GM23338 (cell line): ENCODE results near the gene NT5M.

Experiments used
- CREB1 ChIP-seq: fragments of 250-450 bp; sonication (Bioruptor Pico); IDR thresholded peaks from 2 replicates; pipeline ENCODE4 v1.5.0; 2020; ENCODE audit warnings: low read depth, mild to moderate bottlenecking, moderate library complexity
- CTCF ChIP-seq, 2 experiments: fragments of 200-600 bp in 1 of 2; sonication (generic) in 1 of 2; conservative IDR thresholded peaks; 2 replicates each; pipeline versions ENCODE4 v1.5.1 to v1.6.1; 2016 to 2017; ENCODE audit warnings: antibody characterized with exemption in 2 of 2, low read depth in 2 of 2, mild to moderate bottlenecking in 2 of 2, moderate library complexity in 1 of 2
- EZH2 ChIP-seq: fragments of 200-600 bp; sonication (generic); IDR thresholded peaks from one replicate; pipeline ENCODE4 v1.8.0; 2017; ENCODE audit warnings: antibody characterized with exemption, mild to moderate bottlenecking, low read depth; ENCODE audit not compliant: unreplicated experiment
- EZH2phosphoT487 ChIP-seq: fragments of 200-600 bp; sonication (generic); IDR thresholded peaks from one replicate; pipeline ENCODE4 v1.8.1; 2018; ENCODE audit warnings: antibody characterized with exemption; ENCODE audit not compliant: unreplicated experiment
- JUNB ChIP-seq: IDR thresholded peaks from one replicate; pipeline ENCODE4 v1.6.1; 2016; ENCODE audit warnings: antibody characterized with exemption; ENCODE audit not compliant: unreplicated experiment
- POLR2AphosphoS5 ChIP-seq: IDR thresholded peaks from 2 replicates; pipeline ENCODE4 v1.6.1; 2016; ENCODE audit warnings: antibody characterized with exemption, low read depth
- STAT1 ChIP-seq: IDR thresholded peaks from one replicate; pipeline ENCODE4 v1.6.1; 2016; ENCODE audit warnings: antibody characterized with exemption; ENCODE audit not compliant: unreplicated experiment
- ZNF331 ChIP-seq: fragments of 250-450 bp; sonication (Bioruptor Pico); IDR thresholded peaks from 2 replicates; pipeline ENCODE4 v1.5.0; 2020; ENCODE audit warnings: low read depth, mild to moderate bottlenecking, moderate library complexity
- TF ChIP-seq, protein P1 (sequence below): IDR thresholded peaks from one replicate; pipeline ENCODE4 v1.6.1; 2018; ENCODE audit warnings: antibody characterized with exemption; ENCODE audit not compliant: unreplicated experiment

GRCh38 chr17:17395885-17396284 lies 92.7 kb downstream of the NT5M start:
- TF ChIP-seq CTCF (conservative IDR thresholded peaks at IDR 0.05; ENCODE audit: low read depth in 2 of 2) (no peak), POLR2AphosphoS5 (no peak), STAT1 (no peak), ZNF331 (no peak), JUNB (no peak), EZH2phosphoT487 (no peak), EZH2 (no peak), CREB1 (CRISPR knock-in tag) (no peak)
- TF ChIP-seq, protein P1, sequence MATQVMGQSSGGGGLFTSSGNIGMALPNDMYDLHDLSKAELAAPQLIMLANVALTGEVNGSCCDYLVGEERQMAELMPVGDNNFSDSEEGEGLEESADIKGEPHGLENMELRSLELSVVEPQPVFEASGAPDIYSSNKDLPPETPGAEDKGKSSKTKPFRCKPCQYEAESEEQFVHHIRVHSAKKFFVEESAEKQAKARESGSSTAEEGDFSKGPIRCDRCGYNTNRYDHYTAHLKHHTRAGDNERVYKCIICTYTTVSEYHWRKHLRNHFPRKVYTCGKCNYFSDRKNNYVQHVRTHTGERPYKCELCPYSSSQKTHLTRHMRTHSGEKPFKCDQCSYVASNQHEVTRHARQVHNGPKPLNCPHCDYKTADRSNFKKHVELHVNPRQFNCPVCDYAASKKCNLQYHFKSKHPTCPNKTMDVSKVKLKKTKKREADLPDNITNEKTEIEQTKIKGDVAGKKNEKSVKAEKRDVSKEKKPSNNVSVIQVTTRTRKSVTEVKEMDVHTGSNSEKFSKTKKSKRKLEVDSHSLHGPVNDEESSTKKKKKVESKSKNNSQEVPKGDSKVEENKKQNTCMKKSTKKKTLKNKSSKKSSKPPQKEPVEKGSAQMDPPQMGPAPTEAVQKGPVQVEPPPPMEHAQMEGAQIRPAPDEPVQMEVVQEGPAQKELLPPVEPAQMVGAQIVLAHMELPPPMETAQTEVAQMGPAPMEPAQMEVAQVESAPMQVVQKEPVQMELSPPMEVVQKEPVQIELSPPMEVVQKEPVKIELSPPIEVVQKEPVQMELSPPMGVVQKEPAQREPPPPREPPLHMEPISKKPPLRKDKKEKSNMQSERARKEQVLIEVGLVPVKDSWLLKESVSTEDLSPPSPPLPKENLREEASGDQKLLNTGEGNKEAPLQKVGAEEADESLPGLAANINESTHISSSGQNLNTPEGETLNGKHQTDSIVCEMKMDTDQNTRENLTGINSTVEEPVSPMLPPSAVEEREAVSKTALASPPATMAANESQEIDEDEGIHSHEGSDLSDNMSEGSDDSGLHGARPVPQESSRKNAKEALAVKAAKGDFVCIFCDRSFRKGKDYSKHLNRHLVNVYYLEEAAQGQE = no peak
